Measurements from ENCODE around the gene MASP2.
"Not testable (repeated sequence)": the region's sequence is repeated elsewhere in the genome, so short reads cannot be mapped to it uniquely, and the experiment has no call there.

Gene MASP2

DNA sequence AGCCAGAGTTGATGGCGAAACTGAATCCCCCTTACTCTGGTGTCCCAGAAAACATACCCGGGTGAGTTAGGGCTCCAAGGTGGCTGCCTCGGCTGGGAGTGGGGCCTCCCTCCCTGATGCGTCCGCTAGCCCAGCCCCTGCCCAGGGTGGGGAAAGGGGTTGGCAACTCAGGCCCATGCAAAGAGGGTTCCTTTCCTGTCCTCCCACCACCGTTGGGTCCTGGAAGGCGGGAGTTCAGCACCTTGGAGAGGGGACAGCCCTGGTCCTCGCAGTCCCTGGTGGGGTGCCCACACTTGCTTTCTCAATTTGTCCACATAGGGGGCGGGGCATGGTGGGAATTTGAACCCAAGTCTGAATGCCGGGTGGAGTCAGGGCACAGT lies 6.7 kb upstream of the MASP2 start:
- H3K4me3 ChIP-seq (ENCODE audit: low read length) = no peak overlapping the region
- H3K36me3 ChIP-seq (ENCODE audit: insufficient read depth, low read length) = peaks cover 22% of the 10 kb centered on the region
- no peaks in the 10 kb centered on the region for H3K9me3 ChIP-seq (ENCODE audit: low read length)

DNA sequence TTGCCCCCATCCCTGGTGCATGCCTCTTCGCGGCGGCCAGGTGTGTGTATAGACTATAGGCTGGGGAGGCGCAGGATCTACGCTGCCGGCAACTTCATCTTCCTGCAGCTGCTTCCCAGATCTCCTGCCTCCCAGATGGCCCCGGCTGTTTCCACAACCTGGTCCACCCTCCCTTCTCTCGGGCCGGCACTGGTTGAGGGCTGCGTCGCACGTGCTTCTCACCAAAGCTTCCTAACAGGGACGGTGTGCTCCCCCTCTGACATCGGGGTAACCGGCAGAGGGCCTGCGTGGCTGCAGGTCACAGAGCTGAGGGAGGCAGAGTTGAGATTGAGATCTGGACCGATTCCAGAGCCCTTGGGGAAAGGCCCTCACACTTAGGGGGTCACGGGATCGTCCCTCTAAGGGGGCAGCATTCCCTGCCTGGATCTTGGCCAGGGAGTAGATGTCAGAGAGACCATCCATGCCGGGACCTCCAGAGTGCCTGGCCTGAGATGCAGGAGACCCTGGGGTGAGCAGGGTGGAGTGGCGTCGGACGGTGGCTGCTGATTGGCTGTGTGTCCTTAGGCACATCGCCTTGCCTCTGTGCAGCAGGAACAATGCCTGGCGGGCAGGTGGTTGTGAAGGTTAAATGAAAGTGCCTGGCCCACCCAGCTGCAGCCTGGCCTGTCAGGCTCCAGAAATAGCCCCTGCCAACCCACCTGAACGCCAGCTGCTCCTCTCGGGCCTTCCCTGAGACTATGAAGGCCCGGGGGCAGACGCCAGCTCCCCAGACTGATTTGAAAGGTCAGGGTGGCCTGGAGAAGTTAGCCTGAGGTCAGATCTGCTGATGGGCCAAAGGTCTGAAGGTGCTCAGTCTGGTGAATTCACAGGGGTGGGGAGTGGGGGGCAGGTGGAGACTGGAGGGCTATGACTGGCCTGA lies 6.1 kb upstream of the MASP2 start:
- H3K36me3 ChIP-seq (ENCODE audit: insufficient read depth, low read length) = peaks cover 22% of the 10 kb centered on the region
- H3K4me3 ChIP-seq (ENCODE audit: low read length) = no peak overlapping the region
- H2AFZ ChIP-seq (ENCODE audit: low read depth, low read length) = no peak overlapping the region
- H3K4me1 ChIP-seq (ENCODE audit: insufficient read depth, low read length) = no peaks in the 10 kb centered on the region
- H3K27me3 ChIP-seq (ENCODE audit: insufficient read depth, low read length) = no peaks in the 10 kb centered on the region
- no peaks in the 10 kb centered on the region for H3K9me3 ChIP-seq (ENCODE audit: low read length)

More for the DNA sequence above, 6.7 kb upstream of the MASP2 start:
- Histone ChIP-seq H3K4me1 (ENCODE audit: insufficient read depth, low read length) (peaks cover 2% of the 10 kb centered on the region), H3K27me3 (ENCODE audit: insufficient read depth, low read length) (no peaks in the 10 kb centered on the region), H2AFZ (ENCODE audit: low read depth, low read length) (no peak overlapping the region)

DNA sequence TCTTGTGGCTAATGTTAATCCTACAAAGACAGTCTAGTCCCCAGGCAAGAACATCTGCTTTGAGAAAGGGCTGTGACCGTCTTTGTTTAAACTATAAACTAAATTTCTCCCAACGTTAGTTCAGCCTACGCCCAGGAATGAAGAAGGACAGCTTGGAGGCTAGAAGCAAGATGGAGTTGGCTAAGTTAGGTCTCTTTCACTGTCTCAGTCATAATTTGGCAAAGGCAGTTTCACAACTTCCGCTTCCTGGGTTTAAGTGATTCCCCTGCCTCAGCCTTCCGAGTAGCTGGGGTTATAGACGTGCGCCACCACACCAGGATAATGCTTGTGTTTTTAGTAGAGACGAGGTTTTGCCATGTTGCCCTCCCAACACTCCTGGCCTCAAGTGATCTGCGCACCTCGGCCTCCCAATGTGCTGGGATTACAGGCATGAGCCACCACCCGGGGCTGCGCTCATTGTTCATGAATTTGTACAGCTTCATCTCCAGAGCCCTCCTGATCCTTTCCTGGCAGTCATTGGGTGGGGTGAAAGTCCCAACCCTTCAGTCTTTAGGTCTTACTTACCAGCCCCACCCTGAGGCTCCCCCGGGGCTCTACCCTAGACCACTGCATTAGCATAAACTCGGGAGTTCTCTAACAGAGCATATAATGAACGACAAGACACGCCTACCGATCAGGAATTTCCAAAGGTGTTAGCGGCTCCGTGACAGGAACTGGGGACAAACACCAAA lies 4.9 kb upstream of the MASP2 start:
- no peak overlapping the region for H2AFZ ChIP-seq (ENCODE audit: low read depth, low read length)
- no peaks in the 10 kb centered on the region for H3K27me3 ChIP-seq (ENCODE audit: insufficient read depth, low read length)
- H3K4me1 ChIP-seq (ENCODE audit: insufficient read depth, low read length) = no peaks in the 10 kb centered on the region
- peaks cover 13% of the 10 kb centered on the region for H3K36me3 ChIP-seq (ENCODE audit: insufficient read depth, low read length)
- no peak overlapping the region for H3K4me3 ChIP-seq (ENCODE audit: low read length)
- H3K9me3 ChIP-seq (ENCODE audit: low read length) = no peaks in the 10 kb centered on the region

DNA sequence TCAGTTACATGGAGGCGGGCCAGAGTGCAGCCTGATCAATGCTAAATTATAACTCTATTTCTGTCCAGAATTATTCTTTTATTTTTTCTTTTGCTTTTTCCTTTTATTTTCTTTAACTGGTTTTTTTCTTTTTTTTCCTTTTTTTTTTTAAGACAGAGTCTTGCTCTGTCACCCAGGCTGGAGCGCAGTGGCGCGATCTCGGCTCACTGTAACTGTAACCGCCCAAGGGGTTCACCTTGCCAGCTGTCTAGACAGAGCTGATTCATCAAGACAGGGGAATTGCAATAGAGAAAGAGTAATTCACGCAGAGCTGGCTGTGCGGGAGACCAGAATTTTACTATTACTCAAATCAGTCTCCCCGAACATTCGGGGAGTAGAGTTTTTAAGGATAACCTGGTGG lies 4.1 kb upstream of the MASP2 start:
- H2AFZ ChIP-seq (ENCODE audit: low read depth, low read length); H3K9me3 ChIP-seq (ENCODE audit: low read length); H3K27me3 ChIP-seq (ENCODE audit: insufficient read depth, low read length); H3K4me1 ChIP-seq (ENCODE audit: insufficient read depth, low read length); H3K4me3 ChIP-seq (ENCODE audit: low read length); H3K36me3 ChIP-seq (ENCODE audit: insufficient read depth, low read length): not testable (repeated sequence)

DNA sequence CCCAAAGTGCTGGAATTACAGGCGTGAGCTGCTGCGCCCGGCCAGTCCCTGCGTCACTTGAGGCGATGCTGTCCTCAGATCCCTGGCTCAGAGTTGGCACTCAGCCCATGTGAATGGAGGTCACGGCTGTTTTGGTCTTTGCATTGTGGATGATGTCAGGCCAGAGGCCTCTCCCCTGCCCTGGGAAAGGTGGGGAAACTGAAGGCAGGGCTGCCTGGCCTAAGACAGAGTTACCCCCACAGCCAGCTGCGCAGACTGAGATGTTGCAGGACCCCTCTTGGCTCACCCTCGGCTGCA lies 821 bp downstream of the MASP2 start:
- H3K27me3 ChIP-seq (ENCODE audit: insufficient read depth, low read length) = no peaks in the 10 kb centered on the region
- H3K4me3 ChIP-seq (ENCODE audit: low read length) = no peak overlapping the region
- peaks cover 3% of the 10 kb centered on the region for H3K4me1 ChIP-seq (ENCODE audit: insufficient read depth, low read length)
- no peak overlapping the region for H2AFZ ChIP-seq (ENCODE audit: low read depth, low read length)
- no peaks in the 10 kb centered on the region for H3K36me3 ChIP-seq (ENCODE audit: insufficient read depth, low read length)
- no peaks in the 10 kb centered on the region for H3K9me3 ChIP-seq (ENCODE audit: low read length)

DNA sequence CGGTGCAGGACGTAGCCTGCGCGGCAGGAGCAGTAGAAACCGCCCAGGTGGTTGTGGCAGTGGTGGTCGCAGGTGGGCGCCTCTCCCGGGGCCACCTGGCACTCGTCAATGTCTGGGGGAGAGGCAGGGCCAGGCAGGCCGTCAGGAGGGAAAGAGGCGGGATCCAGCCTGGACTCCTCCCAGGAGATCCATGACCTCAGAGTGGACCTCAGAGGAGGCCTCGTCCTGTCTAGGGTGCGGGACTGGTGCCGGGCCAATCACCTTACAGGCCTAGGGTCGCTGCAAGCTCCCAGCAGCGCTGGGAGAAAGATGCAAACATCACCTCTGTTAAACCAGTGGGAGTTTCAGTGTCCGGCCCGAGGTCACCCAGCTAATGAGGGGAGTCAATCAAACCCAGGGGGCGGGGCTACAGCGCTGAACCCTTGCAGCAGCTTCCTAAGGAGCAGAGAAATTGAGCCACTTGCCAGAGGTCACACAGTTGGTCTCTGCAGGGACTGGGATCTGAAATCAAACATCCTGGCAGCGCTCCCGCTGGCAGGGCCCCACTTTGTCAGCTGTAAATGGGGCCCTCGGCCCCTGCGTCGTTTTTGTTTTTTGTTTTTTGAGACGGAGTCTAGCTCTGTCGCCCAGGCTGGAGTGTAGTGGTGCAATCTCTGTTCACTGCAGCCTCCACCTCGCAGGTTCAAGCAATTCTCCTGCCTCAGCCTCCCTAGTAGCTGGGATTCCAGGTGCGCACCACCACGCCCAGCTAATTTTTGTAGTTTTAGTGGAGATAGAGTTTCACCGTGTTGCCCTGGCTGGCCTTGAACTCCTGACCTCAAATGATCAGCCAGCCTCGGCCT lies 1.4 kb downstream of the MASP2 start:
- Histone ChIP-seq H2AFZ (ENCODE audit: low read depth, low read length) (no peak overlapping the region), H3K9me3 (ENCODE audit: low read length) (no peaks in the 10 kb centered on the region), H3K36me3 (ENCODE audit: insufficient read depth, low read length) (no peaks in the 10 kb centered on the region), H3K27me3 (ENCODE audit: insufficient read depth, low read length) (no peaks in the 10 kb centered on the region), H3K4me3 (ENCODE audit: low read length) (no peak overlapping the region), H3K4me1 (ENCODE audit: insufficient read depth, low read length) (peaks cover 3% of the 10 kb centered on the region)

DNA sequence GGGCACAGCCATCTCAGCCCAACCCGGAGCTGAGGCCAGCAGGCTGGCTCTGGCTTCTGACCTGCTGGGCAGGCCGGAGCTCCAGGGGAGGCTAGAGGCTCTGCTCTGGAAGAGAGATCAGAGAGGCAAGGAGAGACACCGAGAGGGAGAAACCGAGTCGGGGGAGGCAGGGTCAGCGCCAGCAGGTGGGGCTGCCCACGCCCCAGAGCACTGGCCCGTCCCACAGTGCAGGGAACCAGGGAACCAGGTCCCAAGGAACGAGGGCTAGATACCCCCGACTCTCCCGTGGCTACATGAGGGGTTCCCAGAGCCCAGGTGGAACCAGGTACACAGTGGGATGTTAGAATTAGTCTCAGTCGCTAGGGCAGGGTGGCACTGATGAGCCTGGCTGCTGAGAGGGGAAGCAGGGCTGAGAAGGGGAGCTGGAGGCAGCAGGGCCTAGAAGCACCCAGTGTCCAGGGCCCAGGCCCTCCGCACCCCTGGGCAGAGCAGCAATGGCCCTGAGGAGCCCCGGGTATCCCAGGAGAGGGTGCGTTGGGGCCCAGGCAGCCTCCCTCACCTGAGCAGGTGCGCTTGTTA lies 2.1 kb downstream of the MASP2 start:
- H3K4me1 ChIP-seq (ENCODE audit: insufficient read depth, low read length) = peaks cover 3% of the 10 kb centered on the region
- no peaks in the 10 kb centered on the region for H3K36me3 ChIP-seq (ENCODE audit: insufficient read depth, low read length)
- H3K27me3 ChIP-seq (ENCODE audit: insufficient read depth, low read length) = no peaks in the 10 kb centered on the region
- no peaks in the 10 kb centered on the region for H3K9me3 ChIP-seq (ENCODE audit: low read length)
- no peak overlapping the region for H2AFZ ChIP-seq (ENCODE audit: low read depth, low read length)
- H3K4me3 ChIP-seq (ENCODE audit: low read length) = no peak overlapping the region

DNA sequence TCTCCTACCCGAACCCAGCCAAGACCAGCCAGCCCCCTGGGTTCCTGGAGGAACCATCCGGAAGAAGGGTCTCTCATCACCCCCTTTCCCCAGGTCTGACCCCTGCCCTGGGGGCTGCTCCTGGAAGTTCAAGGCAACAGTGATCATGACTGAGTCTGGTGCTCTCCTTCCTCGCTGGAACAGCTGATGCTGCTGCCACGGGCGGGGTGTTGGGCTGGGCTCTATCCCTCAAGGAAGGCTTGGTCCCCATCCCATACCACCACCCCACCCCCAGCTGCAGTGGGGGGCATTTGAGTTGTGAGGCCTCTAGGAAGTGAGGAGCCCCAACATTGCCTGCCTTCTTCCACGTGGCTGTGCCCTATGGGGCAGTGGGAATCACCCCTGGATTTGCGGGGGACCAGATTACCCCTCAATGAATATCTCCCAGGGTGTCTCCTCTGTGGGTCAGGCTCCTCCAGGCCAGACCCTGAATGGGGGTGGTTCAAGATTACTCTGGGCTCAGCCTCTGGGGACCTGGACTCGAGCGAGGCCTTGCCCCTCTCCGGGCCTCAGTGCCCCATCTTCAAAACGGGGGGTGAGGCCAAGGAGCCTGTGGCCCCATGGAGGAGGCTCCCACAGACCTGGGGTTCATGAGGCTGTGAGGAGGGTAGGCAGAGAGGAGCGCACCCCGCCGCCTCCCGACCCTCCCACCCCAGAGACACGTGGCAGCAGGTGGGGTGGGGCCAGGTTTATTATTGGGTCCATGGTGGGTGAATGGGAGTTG lies 2.8 kb downstream of the MASP2 start:
- H3K9me3 ChIP-seq (ENCODE audit: low read length) = no peaks in the 10 kb centered on the region
- H2AFZ ChIP-seq (ENCODE audit: low read depth, low read length) = no peak overlapping the region
- no peaks in the 10 kb centered on the region for H3K27me3 ChIP-seq (ENCODE audit: insufficient read depth, low read length)
- no peak overlapping the region for H3K4me3 ChIP-seq (ENCODE audit: low read length)
- no peaks in the 10 kb centered on the region for H3K36me3 ChIP-seq (ENCODE audit: insufficient read depth, low read length)
- peaks cover 3% of the 10 kb centered on the region for H3K4me1 ChIP-seq (ENCODE audit: insufficient read depth, low read length)

DNA sequence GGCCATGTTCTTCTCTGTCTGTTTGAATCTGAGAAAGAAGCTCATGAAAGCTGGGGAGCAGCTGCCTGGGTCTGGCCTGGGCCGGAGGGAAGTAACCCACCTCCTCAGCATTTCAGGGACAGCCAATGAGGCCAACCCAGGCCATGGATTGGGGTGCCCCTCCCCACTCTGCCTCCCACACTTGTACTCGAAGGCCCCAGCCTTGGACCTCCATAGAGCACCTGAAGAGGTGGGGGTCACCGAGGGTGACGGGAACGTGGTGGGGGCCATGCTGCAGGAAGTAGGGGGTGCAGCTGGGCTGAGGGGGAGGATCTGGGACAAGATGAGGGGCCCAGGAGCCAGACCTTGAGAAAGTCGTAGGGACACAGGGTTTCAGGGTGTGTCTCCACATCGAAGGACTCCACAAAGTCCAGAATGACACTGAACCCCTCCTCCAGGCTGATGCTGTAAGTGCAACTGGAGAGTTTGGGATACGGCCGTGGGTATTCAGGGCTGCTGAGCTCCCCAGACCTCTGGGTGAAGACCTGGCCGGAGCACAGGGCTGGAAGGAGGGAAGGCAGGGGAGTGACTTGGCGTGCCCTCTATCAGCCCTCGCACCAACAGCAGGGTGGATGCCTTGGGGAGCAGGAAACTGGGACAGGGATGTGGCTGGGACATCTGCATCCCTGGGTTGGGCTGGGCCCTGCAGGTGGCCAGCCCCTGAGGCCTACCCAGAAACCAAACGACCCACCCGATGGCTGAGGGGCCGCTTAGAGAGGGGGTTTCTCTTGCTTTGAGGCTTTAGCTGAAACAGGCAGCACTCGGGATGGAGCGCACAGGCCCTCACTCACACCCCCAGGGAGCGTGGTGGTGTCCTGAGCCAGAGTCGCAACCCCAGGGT lies 3.8 kb downstream of the MASP2 start:
- Histone ChIP-seq H3K4me3 (ENCODE audit: low read length) (no peak overlapping the region), H3K36me3 (ENCODE audit: insufficient read depth, low read length) (no peaks in the 10 kb centered on the region), H3K9me3 (ENCODE audit: low read length) (no peaks in the 10 kb centered on the region), H3K27me3 (ENCODE audit: insufficient read depth, low read length) (no peaks in the 10 kb centered on the region), H3K4me1 (ENCODE audit: insufficient read depth, low read length) (peaks cover 3% of the 10 kb centered on the region), H2AFZ (ENCODE audit: low read depth, low read length) (no peak overlapping the region)

DNA sequence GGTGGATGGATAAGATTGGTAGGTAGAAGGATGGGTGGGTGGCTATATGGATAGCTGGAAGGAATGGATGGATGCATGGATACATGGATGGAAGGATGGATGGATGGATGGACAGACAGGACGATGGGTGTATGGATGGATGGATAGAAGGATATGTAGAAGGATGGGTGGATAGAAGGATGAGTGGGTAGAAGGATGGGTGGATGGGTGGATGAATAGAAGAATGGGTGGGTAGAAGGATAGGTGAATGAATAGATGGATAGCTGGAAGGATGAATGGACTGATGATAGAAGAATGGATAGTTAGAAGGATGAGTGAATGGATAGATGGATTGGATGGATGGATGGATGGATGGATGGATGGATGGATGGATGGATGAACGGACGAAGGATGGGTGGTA lies 5.0 kb downstream of the MASP2 start:
- H3K9me3 ChIP-seq (ENCODE audit: low read length) = no peaks in the 10 kb centered on the region
- no peaks in the 10 kb centered on the region for H3K27me3 ChIP-seq (ENCODE audit: insufficient read depth, low read length)
- H2AFZ ChIP-seq (ENCODE audit: low read depth, low read length) = no peak overlapping the region
- peaks cover 3% of the 10 kb centered on the region for H3K4me1 ChIP-seq (ENCODE audit: insufficient read depth, low read length)
- H3K36me3 ChIP-seq (ENCODE audit: insufficient read depth, low read length) = no peaks in the 10 kb centered on the region
- H3K4me3 ChIP-seq (ENCODE audit: low read length) = no peak overlapping the region

DNA sequence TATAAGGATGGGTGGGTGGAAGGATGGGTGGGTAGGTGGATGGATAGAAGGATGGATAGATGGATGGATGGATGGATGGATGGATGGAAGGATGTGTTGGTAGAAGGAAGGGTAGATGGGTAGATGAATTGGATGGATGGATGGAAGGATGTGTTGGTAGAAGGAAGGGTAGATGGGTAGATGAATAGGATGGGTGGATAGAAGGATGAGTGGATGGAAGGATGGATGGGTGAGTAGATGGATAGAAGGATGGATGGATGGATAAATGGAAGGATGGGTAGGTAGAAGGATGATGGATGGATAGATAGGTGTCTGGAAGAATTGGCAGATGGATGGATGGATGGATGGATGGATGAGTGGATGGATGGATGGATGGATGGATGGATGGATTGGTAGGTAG lies 6.0 kb downstream of the MASP2 start:
- no peaks in the 10 kb centered on the region for H3K27me3 ChIP-seq (ENCODE audit: insufficient read depth, low read length)
- H3K9me3 ChIP-seq (ENCODE audit: low read length) = no peaks in the 10 kb centered on the region
- H3K36me3 ChIP-seq (ENCODE audit: insufficient read depth, low read length) = no peaks in the 10 kb centered on the region

DNA sequence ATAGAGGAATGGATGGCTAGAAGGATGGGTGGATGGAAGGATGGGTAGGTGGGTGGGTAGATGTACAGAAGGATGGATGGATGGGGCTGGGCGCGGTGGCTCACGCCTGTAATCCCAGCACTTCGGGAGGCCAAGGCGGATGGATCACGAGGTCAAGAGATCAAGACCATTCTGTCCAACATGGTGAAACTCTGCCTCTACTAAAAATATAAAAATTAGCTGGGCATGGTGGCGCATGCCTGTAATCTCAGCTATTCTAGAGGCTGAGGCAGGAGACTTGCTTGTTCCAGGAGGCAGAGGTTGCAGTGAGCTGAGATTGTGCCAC lies 7.0 kb downstream of the MASP2 start:
- not testable (repeated sequence) for H3K27me3 ChIP-seq (ENCODE audit: insufficient read depth, low read length); H3K4me1 ChIP-seq (ENCODE audit: insufficient read depth, low read length); H3K4me3 ChIP-seq (ENCODE audit: low read length); H2AFZ ChIP-seq (ENCODE audit: low read depth, low read length); H3K9me3 ChIP-seq (ENCODE audit: low read length); H3K36me3 ChIP-seq (ENCODE audit: insufficient read depth, low read length)

More for the DNA sequence above, 6.0 kb downstream of the MASP2 start:
- H3K4me3 ChIP-seq (ENCODE audit: low read length) = no peak overlapping the region
- H3K4me1 ChIP-seq (ENCODE audit: insufficient read depth, low read length) = peaks cover 3% of the 10 kb centered on the region
- H2AFZ ChIP-seq (ENCODE audit: low read depth, low read length) = no peak overlapping the region
